GM19452 (cell line): Measurements from ENCODE around the gene CLASP2.

ENCODE experiments used
- ATAC-seq: cut with Tn5 transposase; IDR thresholded peaks from one replicate; pipeline ENCODE4 v1.9.1; 2021; ENCODE audit not compliant: unreplicated experiment

The CLASP2 gene

DNA sequence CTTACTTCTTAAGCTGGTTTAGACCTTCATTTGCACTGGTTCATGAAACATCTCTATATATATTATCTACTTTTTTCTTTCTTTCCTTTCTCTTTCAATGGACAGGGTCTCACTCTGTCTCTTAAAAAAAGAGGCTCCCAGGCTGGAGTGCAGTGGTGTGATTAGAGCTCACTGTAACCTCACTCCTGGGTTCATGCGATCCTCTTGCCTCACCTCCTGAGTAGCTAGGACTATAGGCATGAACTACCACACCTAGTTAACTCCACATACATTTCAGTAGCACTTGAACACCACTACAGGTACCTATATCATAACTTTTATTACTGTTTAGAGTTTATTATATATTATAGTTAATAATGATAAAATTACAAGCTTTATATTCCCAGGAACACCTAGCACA lies 160.8 kb downstream of the CLASP2 start:
- ATAC-seq, result no peak

DNA sequence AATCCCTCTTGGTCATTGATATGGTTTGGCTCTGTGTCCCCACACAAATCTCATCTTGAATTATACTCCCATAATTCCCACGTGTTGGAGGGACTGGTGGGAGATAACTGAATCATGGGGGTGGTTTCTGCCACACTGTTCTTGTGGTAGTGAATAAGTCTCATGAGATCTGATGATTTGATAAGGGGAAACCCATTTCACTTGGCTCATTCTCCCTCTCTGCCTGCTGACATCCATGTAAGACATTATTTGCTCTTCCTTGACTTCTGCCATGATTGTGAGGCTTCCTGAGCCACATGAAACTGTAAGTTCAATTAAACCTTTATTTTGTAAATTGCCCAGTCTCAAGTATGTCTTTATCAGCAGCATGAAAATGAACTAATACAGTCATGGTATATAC lies 171.0 kb downstream of the CLASP2 start:
- no peak for ATAC-seq

DNA sequence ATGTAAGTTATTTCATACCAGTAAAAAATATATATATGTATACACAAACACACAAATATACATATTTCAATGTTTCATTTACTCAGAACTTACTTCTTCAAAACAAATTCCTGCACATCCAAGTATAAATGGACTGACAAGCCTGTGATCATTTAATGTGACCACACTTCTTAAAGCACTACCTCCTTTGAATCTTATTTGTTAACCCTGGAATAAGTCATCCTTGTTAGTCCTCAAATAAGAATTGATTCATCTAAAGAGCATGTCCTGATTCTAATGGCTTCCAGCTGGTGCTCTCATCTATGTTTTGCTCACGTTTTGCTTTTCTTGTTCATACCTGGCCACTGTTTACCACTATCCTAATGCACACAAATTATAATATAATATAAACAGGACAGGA lies 173.9 kb downstream of the CLASP2 start:
- ATAC-seq, result no peak

DNA sequence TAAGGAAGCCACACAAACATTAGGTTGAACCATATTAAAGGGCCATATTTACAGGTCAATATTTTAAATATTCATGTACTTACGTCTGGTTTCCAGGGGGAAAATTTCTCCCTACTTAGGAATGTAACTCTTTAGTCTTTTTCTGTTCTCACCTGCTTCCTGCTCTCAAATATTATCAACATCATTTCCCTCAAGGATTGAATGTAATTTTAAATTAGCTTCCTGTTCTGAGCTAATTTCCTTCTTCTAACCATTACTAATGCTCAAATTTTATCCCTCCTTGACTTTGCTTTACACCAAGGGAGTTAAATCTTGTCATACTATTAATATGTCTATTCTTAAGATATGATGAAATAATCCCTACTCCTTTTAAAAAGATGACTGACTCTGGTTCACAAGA lies 174.5 kb downstream of the CLASP2 start:
- ATAC-seq, result no peak

DNA sequence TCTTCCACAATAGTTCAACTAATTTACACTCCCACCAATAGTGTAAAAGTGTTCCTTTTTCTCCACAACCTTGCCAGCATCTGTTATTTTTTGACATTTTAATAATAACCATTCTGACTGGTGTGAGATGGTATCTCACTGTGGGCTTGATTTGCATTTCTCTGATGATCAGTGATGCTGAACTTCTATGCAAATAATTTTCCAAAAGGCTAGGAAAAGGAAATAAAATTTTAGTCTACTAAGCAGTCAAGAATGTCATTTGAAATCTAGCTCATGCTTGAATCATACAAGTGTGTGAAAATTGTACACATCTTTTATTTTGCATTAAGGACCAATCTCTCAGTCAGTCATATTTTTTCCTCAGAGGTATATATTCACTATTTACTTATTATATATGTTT lies 176.1 kb downstream of the CLASP2 start:
- ATAC-seq, result no peak

DNA sequence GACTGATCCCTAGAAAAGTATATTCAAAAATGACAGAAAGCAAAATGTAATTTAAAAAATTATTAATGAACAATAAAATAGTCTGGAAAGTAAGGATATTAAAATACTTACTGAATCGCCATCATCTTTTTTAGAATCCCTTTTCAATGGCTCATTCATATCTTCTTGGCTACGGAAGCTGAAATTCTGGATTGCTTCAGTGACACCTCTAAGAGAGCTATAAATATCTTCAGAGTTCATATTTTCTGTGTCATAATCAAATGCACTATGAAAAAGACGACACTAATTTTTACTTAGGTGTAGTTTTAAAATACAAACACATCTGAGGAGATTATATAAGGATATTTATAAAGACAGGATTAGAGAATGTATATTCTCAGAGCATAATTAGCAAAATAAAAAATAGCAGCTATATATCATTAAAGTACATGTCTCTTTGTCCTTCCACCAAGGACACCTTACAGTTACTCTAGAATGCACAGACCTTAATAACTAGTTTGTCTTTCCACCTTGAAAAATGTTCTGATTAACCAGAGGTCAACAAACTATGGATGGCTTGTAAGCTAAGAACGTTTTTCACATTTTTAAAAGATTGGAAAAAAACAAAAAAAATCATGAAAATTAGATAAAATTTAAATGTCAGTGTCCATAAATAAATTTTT lies 179.2 kb downstream of the CLASP2 start:
- ATAC-seq, result no peak

DNA sequence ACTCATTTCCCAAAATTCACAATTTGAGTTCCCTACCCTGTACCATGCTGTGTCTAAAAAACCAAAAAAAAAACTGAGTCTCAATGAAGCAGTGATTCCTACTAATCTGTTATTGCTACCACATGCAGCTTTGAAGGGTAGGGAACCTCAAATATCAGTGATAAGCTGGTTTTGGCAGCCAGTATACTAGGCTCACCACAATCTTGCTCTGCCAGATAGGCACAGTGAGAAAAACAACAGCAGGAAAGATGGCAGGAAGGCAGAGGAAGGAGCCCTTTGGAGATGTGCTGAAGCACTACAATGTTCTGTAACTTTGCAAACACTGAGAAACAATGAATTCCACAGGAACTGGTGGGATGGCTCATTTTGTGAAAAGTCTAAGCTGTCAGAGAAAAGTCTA lies 180.9 kb downstream of the CLASP2 start:
- ATAC-seq, result no peak

DNA sequence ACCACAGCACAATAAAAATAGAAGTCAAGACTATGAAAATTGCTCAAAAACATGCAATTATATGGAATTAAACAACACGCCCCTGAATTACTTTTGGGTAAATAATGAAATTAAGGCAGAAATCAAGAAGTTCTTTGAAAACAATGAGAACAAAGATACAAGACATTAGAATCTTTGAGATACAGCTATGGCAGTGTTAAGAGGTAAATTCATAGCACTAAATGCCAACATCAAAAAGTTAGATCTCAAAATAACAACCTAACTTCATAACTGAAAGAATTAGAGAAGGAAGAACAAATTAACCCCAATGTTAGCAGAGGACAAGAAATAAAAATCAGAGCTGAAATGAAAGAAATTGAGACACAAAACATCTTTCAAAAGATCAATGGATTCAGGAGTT lies 191.3 kb downstream of the CLASP2 start:
- ATAC-seq, result no peak

DNA sequence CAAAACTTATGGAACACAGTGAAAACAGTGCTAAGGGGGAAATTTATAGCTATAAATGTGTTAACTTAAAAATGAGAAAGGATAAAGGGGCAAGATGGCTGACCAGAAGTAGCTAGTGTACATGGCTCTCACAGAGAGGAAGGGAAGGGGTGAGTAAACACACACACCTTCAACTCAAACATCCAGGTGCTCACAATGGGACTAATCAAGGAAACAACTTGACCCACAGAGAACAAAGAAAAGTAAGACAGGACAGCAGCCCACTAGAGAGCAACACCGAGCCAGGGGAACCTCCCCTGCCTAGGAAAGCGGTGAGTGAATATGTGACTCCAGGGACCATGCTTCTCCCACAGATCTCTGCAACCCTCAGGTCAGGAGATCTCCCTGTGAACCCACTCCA lies 192.8 kb downstream of the CLASP2 start:
- no peak for ATAC-seq

DNA sequence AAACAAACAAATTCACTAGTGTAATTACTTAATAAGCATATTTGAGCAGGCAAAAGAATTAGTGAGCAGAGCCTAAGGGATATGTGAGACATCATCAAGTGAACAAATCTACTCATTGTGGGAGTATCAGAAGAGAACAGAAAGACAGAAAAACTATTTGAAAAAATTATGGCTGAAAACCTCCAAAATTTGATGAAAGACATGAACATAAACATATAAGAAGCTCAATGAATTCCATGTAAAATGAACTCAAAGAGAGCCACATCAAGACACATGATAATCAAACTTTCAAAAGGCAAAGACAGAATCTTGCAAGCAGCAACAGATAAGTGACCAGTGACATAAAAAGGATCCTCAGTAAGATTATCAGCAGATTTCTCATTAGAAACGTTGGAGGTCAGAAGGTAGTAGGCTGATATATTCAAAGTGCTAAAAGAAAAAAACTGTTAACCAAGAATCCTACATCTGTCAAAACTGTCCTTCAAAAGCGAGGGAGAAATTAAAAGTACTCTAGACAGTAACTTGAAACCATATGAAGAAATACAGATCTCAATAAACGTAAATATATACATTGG lies 194.9 kb downstream of the CLASP2 start:
- no peak for ATAC-seq

DNA sequence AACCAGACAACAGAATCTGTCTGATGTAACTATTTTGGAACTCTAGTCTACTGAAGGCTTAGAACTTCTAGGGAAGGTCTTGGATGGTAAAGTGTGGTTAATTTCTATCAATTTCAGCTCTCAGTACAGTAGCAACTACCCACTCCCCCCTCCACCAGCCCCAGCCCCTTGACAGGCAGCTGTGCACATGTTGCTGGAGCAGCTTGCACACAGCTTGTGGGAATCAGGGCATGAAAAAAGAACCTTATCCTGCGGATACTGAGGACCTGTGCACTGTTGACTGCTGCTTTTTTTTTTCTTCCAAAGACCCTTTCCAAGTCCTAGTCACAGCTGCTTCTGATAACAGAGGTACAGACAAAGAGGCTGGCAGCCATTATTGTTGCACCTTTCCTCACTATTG lies 196.3 kb downstream of the CLASP2 start:
- ATAC-seq, result no peak

DNA sequence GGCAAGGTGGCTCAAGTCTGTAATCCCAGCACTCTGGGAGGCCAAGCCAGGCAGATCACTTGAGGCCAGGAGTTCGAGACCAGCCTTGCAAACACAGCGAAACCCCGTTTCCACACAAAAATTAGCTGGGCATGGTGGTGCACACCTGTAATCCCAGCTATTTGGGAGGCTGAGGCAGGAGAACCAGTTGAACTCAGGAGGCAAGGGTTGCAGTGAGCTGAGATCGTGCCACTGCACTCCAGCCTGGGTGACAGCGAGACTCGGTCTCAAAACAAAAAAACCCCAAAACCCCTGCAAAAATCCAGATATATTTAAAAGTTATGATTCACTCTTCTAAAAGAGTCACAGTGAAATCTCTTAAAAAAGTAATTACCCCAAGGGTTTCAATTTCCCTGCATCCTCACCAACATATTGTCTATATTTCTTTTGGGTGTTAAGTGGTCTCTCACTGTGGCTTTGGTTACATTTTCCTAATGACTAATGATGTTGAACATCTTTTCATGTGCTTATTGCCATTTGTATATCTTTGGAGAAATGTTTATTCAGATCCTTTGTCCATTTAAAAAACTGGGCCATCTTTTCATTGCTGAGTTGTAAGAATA lies 204.7 kb downstream of the CLASP2 start:
- no peak for ATAC-seq

DNA sequence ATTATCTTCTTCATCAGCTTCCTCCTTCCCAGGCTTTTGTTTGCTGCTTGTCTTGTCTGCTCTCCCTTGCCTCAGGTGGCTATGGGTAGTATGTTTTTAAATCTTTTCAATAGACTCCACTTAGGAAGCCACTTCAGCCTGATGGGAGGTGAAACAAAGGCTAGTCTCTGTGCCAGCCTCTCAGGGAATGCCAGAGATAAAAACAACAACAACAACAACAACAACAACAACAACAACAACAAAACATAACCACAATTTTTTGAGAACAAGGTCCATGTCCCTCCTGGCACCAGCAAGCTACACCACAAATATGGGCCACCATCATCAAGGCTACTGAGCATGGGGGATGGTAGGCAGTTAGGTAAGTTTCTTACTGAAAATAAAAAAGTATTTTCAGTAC lies 213.0 kb downstream of the CLASP2 start:
- no peak for ATAC-seq

DNA sequence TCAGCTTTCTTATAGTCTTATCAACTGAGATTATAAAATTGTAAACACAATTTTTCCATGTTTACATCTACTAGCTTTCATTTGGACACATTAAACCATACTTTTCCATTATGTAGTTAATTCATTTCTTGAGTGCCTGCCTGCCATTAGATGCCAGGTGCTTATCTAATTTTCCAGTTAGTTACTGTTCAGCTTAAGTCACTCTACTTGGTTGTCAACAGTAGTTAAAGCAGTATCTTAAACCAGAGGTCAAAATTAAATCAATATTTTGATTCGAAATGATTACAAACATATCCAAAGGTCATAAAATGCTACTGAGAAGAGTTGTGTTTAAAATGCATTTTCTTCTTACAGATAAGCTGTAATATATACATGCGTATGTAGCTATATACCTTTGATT lies 221.6 kb downstream of the CLASP2 start:
- no peak for ATAC-seq

DNA sequence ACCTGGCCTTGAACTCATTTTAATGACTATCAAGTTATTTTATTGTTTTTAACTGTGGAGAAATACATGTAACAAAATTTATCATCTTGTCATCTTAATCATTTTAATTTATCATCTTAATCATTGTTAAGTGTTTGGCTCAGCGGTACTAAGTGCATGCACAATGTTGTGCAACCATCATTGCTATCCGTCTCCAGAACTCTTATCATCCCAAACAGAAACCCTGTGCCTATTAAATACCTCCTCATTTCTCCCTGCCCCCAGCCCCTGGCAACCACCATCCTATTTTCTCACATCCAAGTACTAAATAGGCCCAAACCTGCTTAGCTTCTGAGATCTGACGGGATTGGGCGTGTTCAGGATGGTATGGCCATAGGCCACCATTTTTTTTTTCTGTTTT lies 226.3 kb downstream of the CLASP2 start:
- no peak for ATAC-seq

DNA sequence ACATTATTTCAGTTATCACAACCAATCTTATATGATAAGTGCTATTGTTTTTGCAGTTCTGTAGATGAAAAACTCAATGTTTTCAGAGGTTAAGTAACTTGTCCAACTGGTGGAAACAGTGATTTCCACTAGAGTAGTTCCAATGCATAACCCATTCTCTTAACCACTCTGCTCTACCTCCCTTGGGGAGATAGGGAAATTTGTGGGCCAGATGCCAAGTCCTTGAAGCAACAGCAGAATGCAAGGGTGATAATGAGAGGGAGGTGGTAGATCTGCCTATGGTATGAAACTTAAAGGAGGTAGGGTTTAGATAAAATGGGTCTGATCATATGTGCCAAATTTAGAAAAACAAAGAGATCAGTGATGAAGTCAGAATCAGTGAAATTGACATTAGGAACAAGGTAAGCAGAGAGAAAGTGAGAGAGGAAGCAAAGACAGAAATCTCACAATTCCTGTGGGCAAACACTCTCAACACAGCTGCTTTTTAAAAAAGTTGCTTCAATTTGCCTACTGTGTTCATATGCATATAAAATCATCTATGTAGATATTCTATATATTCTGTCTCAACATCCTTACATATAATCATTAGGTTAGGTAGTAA lies 227.3 kb downstream of the CLASP2 start:
- ATAC-seq, result no peak

DNA sequence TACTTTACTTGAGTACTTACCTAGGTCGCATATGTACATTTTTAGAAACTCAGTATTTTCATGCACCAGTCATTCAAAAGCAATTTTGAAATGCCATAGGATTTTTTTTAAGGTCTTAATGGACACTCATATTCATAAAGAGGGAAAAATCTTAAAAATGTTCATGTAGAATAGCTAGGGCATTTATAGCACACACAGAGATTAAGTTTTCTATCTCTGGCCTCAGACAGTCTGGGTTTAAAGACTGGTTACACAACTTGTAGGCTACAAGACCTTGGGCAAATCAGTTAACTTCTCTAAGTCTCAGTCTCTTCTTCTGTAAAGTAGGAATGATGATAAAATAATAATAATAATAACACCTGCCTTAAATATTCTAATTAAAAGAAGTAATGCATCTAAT lies 229.4 kb downstream of the CLASP2 start:
- no peak for ATAC-seq

DNA sequence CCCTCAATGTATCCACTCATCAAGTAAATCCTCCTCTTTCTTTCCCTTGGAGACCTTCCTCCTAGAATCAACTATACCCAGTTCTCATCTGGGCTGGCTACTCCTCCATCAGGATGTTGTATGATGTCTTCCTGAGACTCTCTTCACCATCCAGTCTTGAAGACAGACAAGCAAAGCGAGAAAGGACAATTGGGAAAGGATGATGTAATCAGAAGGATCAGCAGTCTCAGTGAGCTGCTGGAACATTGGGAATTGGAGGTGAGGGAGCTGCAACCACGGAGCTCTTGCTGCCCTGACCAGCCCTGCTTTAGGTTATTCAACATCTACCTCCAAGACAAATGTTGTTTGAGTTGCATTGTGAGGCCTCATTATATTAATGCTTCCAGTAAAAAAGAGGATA lies 229.8 kb downstream of the CLASP2 start:
- no peak for ATAC-seq

DNA sequence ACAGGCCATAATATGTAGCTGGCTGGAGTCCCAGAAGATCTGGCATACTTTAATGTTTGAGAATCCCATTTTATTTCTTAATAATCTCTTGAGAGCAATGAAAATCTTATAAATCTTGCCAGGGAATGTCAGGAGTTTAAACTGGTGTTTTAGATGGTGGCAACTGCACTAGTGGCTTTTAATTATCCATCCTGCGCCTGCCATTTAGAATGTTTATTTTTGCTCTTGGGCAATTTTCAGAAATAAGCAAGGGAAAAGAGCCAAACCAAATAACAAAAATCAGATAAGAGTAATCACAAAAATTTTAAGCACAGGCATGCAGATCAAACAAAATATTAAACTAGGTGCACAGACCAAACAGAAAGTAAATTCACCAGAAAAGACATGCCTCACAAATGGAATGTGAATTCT lies 235.9 kb downstream of the CLASP2 start:
- ATAC-seq, result no peak

DNA sequence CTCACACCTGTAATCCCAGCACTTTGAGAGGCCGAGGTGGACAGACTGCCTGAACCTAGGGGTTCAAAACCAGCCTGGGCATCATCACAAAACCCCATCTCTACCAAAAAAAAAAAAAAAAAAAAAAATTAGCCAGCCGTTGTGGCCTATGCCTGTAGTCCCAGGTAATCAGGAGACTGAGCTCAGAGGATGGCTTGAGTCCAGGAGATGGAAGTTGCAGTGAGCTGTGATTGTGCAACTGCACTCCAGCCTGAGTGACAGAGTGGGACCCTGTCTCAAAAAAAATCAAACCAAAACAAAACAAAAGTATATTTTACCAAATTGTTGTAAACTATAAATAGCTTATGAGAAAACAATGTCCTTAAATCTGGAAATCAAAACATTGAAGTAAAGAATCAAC lies 243.2 kb downstream of the CLASP2 start:
- ATAC-seq, result no peak

DNA sequence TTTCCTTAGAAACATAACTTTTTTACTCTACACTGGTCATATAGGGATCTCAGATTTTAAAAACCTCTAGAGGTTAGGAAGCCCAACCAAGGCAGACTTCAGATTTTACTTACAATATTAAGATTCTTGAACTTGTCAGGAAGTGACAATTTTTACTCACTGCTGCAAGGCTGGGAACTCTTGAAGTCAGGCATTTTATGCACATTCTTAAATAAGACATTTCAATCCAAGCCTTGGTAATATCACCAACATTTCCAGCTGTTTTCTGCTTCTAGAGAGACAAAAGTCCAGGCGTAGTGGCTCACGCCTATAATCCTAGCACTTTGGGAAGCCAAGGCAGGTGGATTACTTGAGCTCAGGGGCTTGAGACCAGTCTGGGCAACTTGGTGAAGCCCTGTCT lies 244.2 kb downstream of the CLASP2 start:
- ATAC-seq, result no peak

DNA sequence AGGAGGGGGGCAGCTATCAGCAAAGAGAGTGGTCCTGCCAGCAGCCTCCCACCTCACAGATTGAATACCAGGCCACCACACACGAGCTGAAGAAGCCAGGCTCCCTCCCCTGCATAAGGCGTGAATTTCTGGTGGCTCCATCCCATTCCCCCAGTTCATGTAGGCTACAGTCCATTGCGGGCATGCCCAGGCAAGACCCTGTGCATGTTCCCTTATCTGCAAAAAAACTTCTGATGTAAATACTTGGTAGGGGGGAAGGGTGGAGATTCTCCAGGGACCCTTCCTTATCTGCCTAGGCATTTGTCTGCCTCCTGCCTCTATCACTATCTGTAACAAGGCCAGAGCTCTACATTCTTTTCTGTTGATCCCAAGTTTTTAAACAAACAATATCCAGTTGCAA lies 250.3 kb downstream of the CLASP2 start:
- ATAC-seq, result no peak
